Liver (tissue), 3 donors: ENCODE measurements around the gene PHLDB2.

Experiments
- CTCF ChIP-seq: fragments of 150-350 bp; IDR thresholded peaks from 2 replicates; pipeline ENCODE4 v1.5.1; 2017; ENCODE audit warnings: improper control_type of control experiment, low read depth, low read length; ENCODE audit not compliant: missing input control
- JUND ChIP-seq, 2 donors: IDR thresholded peaks; 2 replicates each; pipeline ENCODE4 v1.6.1; 2016; ENCODE audit warnings: antibody characterized with exemption in 2 of 2
- MAX ChIP-seq: IDR thresholded peaks from 2 replicates; pipeline ENCODE4 v1.6.1; 2016; ENCODE audit warnings: antibody characterized with exemption
- REST ChIP-seq: IDR thresholded peaks from 2 replicates; pipeline ENCODE4 v1.6.1; 2016; ENCODE audit warnings: antibody characterized with exemption, mild to moderate bottlenecking
- RXRA ChIP-seq, 2 donors: IDR thresholded peaks; 2 replicates each; pipeline ENCODE4 v1.6.1; 2017 to 2018; ENCODE audit warnings: antibody characterized with exemption in 2 of 2, mild to moderate bottlenecking in 1 of 2
- TAF1 ChIP-seq: conservative IDR thresholded peaks from 2 replicates; pipeline ENCODE4 v1.6.1; 2016; ENCODE audit warnings: antibody characterized with exemption, mild to moderate bottlenecking
- YY1 ChIP-seq: IDR thresholded peaks from 2 replicates; pipeline ENCODE4 v1.6.1; 2016; ENCODE audit warnings: antibody characterized with exemption, mild to moderate bottlenecking
- donor health status: healthy.
- donor health status: healthy.

- TF ChIP-seq CTCF: no peak
- TF ChIP-seq JUND (IDR thresholded peaks at IDR 0.05): no peak
- no peak for TF ChIP-seq REST
- no peak for TF ChIP-seq MAX
- no peak for TF ChIP-seq YY1
- TF ChIP-seq TAF1: no peak
- no peak for TF ChIP-seq RXRA (IDR thresholded peaks at IDR 0.05)
Measured at GRCh38 chr3:111937871-111938270, 78.8 kb downstream of the PHLDB2 start.
